ENCODE results near the gene EFNB3. TPM values are rescaled to one million over a fixed set of nuclear protein-coding genes. Genes with fewer than 3 reads are reported as not detected.

The EFNB3 gene
- total RNA-seq (under 1 TPM in 3 of 4 donors, not detected in 1; 0.11 to 0.37 (median 0.17) TPM), polyA plus RNA-seq (under 1 TPM in 2 of 3 donors, not detected in 1; 0.09 to 0.12 TPM)
- long read RNA-seq, donor 1 = 0 reads
- long read RNA-seq, donor 2 = 0 reads

GRCh38 chr17:7704601-7705268 is at the start of gene EFNB3:
Gene EFNB3, plus strand, starts transcription at chr17:7705202. Its CDS starts 397 bp downstream, at chr17:7705599.
- Histone ChIP-seq H3K27me3 (ENCODE audit: insufficient read depth in 3 of 3, low read length in 2 of 3) (peaks cover 0 to 57% (median 21%) of the 10 kb centered on the region in 3 donors), H3K9me3 (no peaks in the 10 kb centered on the region), H3K4me3 (peak within 1 kb of the TSS; percentile 49), H3K4me1 (peaks cover 7% of the 10 kb centered on the region), H3K36me3 (ENCODE audit: insufficient read depth in 1 of 2, low read depth in 1 of 2) (peaks cover 7 to 24% of the 10 kb centered on the region in 2 donors), H3K27ac (no peak within 1 kb of the TSS)
- DNase-seq (no peak), ATAC-seq (no peak)
- intact Hi-C loops (cut with DNase I) = no loop called here
- WGBS, 3 donors = 2 to 3% (median 3%) methylated on average over 30 to 39 of the region's 45 CpGs
- TF ChIP-seq CTCF (IDR thresholded peaks at IDR 0.05) = no peak

- H3K4me1 ChIP-seq = peaks cover 10% of the 10 kb centered on the region
- DNase-seq (no peak), ATAC-seq (no peak)
- H3K9me3 ChIP-seq = no peaks in the 10 kb centered on the region
- WGBS, 3 donors = 90% methylated on average over 17 of the region's 17 CpGs
- peaks cover 0 to 26% (median 10%) of the 10 kb centered on the region in 3 donors for H3K27me3 ChIP-seq (ENCODE audit: insufficient read depth in 3 of 3, low read length in 2 of 3)
- H3K27ac ChIP-seq = no peak overlapping the region
- intact Hi-C loops (cut with DNase I) = no loop called here
- H3K36me3 ChIP-seq (ENCODE audit: insufficient read depth in 1 of 2, low read depth in 1 of 2) = no peaks in the 10 kb centered on the region
- TF ChIP-seq CTCF (IDR thresholded peaks at IDR 0.05) = no peak
- H3K4me3 ChIP-seq = no peak overlapping the region
Measured at GRCh38 chr17:7655541-7655840, 49.5 kb upstream of the EFNB3 start.

GRCh38 chr17:7656958-7657609 is 47.9 kb upstream of the EFNB3 start:
- ATAC-seq (no peak), DNase-seq (peak; percentile 44 to 56)
- Histone ChIP-seq H3K9me3 (no peaks in the 10 kb centered on the region), H3K36me3 (ENCODE audit: insufficient read depth in 1 of 2, low read depth in 1 of 2) (no peaks in the 10 kb centered on the region), H3K4me1 (no peaks in the 10 kb centered on the region), H3K4me3 (no peak overlapping the region), H3K27ac (no peak overlapping the region), H3K27me3 (ENCODE audit: insufficient read depth in 3 of 3, low read length in 2 of 3) (peaks cover 0 to 11% (median 4%) of the 10 kb centered on the region in 3 donors)
- intact Hi-C loops (cut with DNase I) = no loop called here
- WGBS, 3 donors = 31 to 43% (median 38%) methylated on average over 9 to 10 of the region's 10 CpGs
- TF ChIP-seq CTCF (IDR thresholded peaks at IDR 0.05) = no peak

GRCh38 chr17:7667656-7668406 is 37.2 kb upstream of the EFNB3 start:
- intact Hi-C loops (cut with DNase I) = no loop called here
- Histone ChIP-seq H3K4me3 (no peak overlapping the region), H3K9me3 (no peaks in the 10 kb centered on the region), H3K27ac (no peak overlapping the region), H3K4me1 (no peaks in the 10 kb centered on the region), H3K36me3 (ENCODE audit: insufficient read depth in 1 of 2, low read depth in 1 of 2) (peaks cover 7 to 70% of the 10 kb centered on the region in 2 donors), H3K27me3 (ENCODE audit: insufficient read depth in 3 of 3, low read length in 2 of 3) (no peaks in the 10 kb centered on the region)
- DNase-seq (no peak), ATAC-seq (peak in 1 of 4 donors; percentile 27)
- WGBS, 3 donors = 55 to 72% (median 62%) methylated on average over 10 of the region's 10 CpGs
- TF ChIP-seq CTCF (IDR thresholded peaks at IDR 0.05) = no peak

Data from psoas muscle (tissue), 8 donors.